ENCODE measurements around the gene KIFBP. TPM values are rescaled to one million over a fixed set of nuclear protein-coding genes. Genes with fewer than 3 reads are reported as not detected.

Gene KIFBP
- total and polyA plus RNA-seq, 2 of the 13 experiments (the other 11 are each of a cell fraction or from before 2014, with no cell fraction given), result 13.0 to 21.9 TPM

DNA sequence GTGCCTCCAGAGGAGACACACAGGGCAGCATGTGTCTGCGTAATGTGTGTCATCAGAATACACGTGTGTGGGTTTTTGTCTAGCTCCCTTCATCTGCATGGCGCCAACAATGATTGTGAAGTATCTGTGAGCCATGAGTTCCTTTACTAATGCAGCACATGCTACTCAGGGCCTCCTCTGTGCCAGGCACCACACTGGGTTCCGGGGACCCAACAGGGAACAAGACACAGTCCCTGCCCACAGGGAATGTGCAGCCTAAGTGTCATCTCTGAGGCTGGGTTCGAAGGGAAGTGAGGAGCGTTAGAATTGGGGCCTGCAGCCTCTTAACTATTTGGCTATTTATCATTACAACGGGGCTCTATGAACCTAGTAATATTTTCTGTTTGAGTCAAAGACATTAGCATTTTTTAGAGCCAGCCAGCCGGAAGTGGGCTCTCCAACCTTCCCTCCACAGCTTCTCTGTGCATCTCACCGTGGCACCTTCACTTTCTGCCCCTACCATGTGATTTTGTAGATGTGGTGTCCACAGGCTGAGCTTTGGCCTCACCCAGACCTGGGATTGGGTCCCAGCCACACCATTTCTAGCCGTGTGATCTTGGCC, 55.4 kb downstream of the KIFBP start:
- CTCF ChIA-PET (ENCODE audit: low intra/inter-chr PET ratio, low total read pairs), result no interaction called here
- POLR2A ChIA-PET, result no interaction called here
- H3K4me3 ChIP-seq (replicated peaks in 1 of 3; ENCODE audit: insufficient read depth in 1 of 3, low read depth in 2 of 3, low read length in 3 of 3), result no peak overlapping the region
- no peak overlapping the region; the same call in 1 of the 2 replicates for H3K4me2 ChIP-seq (ENCODE audit: low read depth, low read length)
- TF ChIP-seq, protein P1, sequence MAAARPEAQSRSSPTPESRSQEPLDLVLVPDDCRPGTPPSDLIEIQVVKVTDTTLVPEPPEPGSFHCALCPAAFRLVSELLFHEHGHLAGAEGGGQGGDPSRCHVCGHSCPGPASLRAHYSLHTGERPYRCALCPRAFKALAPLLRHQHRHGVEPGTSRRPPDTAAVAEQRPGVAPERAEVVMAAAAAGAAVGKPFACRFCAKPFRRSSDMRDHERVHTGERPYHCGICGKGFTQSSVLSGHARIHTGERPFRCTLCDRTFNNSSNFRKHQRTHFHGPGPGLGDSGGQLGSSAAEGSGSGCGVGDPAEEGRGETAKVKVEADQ (CRISPR knock-in tag; IDR thresholded peaks at IDR 0.05; ENCODE audit: borderline replicate concordance), result no peak
- TF ChIP-seq KDM1A (CRISPR knock-in tag; IDR thresholded peaks at IDR 0.05) (no peak), MXD4 (CRISPR knock-in tag; IDR thresholded peaks at IDR 0.05) (no peak), HOXA3 (CRISPR knock-in tag; IDR thresholded peaks at IDR 0.05) (no peak)
- TF ChIP-seq, protein P2, sequence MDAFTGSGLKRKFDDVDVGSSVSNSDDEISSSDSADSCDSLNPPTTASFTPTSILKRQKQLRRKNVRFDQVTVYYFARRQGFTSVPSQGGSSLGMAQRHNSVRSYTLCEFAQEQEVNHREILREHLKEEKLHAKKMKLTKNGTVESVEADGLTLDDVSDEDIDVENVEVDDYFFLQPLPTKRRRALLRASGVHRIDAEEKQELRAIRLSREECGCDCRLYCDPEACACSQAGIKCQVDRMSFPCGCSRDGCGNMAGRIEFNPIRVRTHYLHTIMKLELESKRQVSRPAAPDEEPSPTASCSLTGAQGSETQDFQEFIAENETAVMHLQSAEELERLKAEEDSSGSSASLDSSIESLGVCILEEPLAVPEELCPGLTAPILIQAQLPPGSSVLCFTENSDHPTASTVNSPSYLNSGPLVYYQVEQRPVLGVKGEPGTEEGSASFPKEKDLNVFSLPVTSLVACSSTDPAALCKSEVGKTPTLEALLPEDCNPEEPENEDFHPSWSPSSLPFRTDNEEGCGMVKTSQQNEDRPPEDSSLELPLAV (CRISPR knock-in tag; conservative IDR thresholded peaks at IDR 0.05; ENCODE audit: low read depth), result no peak
- TF ChIP-seq, protein P3, sequence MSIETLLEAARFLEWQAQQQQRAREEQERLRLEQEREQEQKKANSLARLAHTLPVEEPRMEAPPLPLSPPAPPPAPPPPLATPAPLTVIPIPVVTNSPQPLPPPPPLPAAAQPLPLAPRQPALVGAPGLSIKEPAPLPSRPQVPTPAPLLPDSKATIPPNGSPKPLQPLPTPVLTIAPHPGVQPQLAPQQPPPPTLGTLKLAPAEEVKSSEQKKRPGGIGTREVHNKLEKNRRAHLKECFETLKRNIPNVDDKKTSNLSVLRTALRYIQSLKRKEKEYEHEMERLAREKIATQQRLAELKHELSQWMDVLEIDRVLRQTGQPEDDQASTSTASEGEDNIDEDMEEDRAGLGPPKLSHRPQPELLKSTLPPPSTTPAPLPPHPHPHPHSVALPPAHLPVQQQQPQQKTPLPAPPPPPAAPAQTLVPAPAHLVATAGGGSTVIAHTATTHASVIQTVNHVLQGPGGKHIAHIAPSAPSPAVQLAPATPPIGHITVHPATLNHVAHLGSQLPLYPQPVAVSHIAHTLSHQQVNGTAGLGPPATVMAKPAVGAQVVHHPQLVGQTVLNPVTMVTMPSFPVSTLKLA (IDR thresholded peaks at IDR 0.05), result peak; percentile 80
- H3K9me3 ChIP-seq (ENCODE audit: low read length), result no peaks in the 10 kb centered on the region
- no peaks in the 10 kb centered on the region for H3K79me2 ChIP-seq (ENCODE audit: insufficient read depth, low read length)
- H3K27me3 ChIP-seq (ENCODE audit: control insufficient read depth in 1 of 2, insufficient read depth in 2 of 2, low read length in 2 of 2), result peaks cover 0 to 10% of the 10 kb centered on the region in 2 experiments; a peak in 2 of 5 replicates
- intact Hi-C loops (cut with micrococcal nuclease; ENCODE audit: unreplicated experiment), result no loop called here
- in situ Hi-C loops (cut with HindIII; ENCODE audit: extremely low pct_ligation_motif_present, low pct_unique_long_range_greater_than_20kb), result no loop called here
- no peak overlapping the region for H3K27ac ChIP-seq (ENCODE audit: extremely low read length, insufficient read depth, low read length)
- no peak overlapping the region for H3K9ac ChIP-seq (ENCODE audit: insufficient read depth, low read depth, low read length)
- 42% methylated on average over 9 of the region's 10 CpGs for WGBS (ENCODE audit: low lambda C conversion rate)
- no peaks in the 10 kb centered on the region for H3K36me3 ChIP-seq (replicated peaks in 1 of 2; ENCODE audit: control insufficient read depth in 1 of 2, insufficient read depth in 2 of 2, low read length in 2 of 2)
- no peaks in the 10 kb centered on the region for H3K4me1 ChIP-seq (ENCODE audit: insufficient read depth, low read length)
- no peaks in the 10 kb centered on the region for H4K20me1 ChIP-seq (ENCODE audit: insufficient read depth, low read length)
- ATAC-seq (no peak), FAIRE-seq (no peak), DNase-seq (ENCODE audit: low spot score) (no peak)
- no peak overlapping the region for H2AFZ ChIP-seq (ENCODE audit: low read length)
- no TSS peak for BruUV-seq (replicated peaks)
